ENCODE results near the gene CEACAM5. TPM values are rescaled to one million over a fixed set of nuclear protein-coding genes. Genes with fewer than 3 reads are reported as not detected.

The CEACAM5 gene
- total RNA-seq, 4 donors from 2014 or later, result 0.83 to 2.2 TPM; not detected in 2

Other genes with a start within 250 kb of the CEACAM5 start
- gene CEACAM21, start 132.5 kb upstream of the CEACAM5 start, total RNA-seq, result 1 to 10 TPM in 1 of 4 donors, under 1 TPM in 1, not detected in 2; 0.83 to 1.8 TPM
- gene CEACAM4, start 81.6 kb upstream of the CEACAM5 start, total RNA-seq, result 1 to 10 TPM in 2 of 4 donors, under 1 TPM in 2; 0.46 to 3.3 (median 1.1) TPM
- gene CEACAM7, start 20.4 kb upstream of the CEACAM5 start, total RNA-seq, result 1 to 10 TPM in 1 of 4 donors, under 1 TPM in 1, not detected in 2; 0.83 to 2.1 TPM
- 1 to 10 TPM in 1 of 4 donors, under 1 TPM in 2, not detected in 1; under 0.01 to 1.3 (median 0.69) TPM for gene CEACAM6, start 46.9 kb downstream of the CEACAM5 start, total RNA-seq
- gene CEACAM3, start 88.0 kb downstream of the CEACAM5 start, total RNA-seq, result under 1 TPM in 1 of 4 donors, not detected in 3; 0.26 TPM
- gene LYPD4, start 136.1 kb downstream of the CEACAM5 start, total RNA-seq, result not detected
- gene DMRTC2, start 136.4 kb downstream of the CEACAM5 start, total RNA-seq, result not detected
- gene RPS19, start 151.6 kb downstream of the CEACAM5 start, total RNA-seq, result 1,000 to 10,000 TPM in 3 of 4 donors, 100 to 1,000 TPM in 1; 893 to 1,378 (median 1,179) TPM
- gene CD79A, start 168.7 kb downstream of the CEACAM5 start, total RNA-seq, result 1 to 10 TPM in 1 of 4 donors, under 1 TPM in 1, not detected in 2; 0.71 to 2.2 TPM
- 10 to 100 TPM; 54.5 to 71.8 (median 59.7) TPM for gene ARHGEF1, start 174.6 kb downstream of the CEACAM5 start, total RNA-seq
- gene ERFL, start 219.8 kb downstream of the CEACAM5 start, total RNA-seq, result under 1 TPM in 3 of 4 donors, not detected in 1; 0.32 to 0.42 (median 0.33) TPM

All from esophagus muscularis mucosa (tissue), 4 donors.